ENCODE data around the gene MT1F. TPM values are rescaled to one million over a fixed set of nuclear protein-coding genes. Genes with fewer than 3 reads are reported as not detected.

The MT1F gene
- total RNA-seq, 1 experiment from 2014 or later: 27.3 TPM

GRCh38 chr16:56632848-56633365 is 24.9 kb upstream of the MT1F start:
- Histone ChIP-seq H3K79me2 (ENCODE audit: low read length) (no peaks in the 10 kb centered on the region), H3K4me1 (ENCODE audit: insufficient read depth, low read length) (no peaks in the 10 kb centered on the region; the same call in 1 of the 2 replicates), H3F3A (ENCODE audit: low read length, unreplicated experiment) (no peaks in the 10 kb centered on the region), H4K20me1 (ENCODE audit: low read length) (no peaks in the 10 kb centered on the region), H3K9me2 (replicated peaks; ENCODE audit: low read length) (no peaks in the 10 kb centered on the region), H3K9ac (ENCODE audit: low read length) (no peak overlapping the region; the same call in 1 of the 2 replicates), H3K4me3 (ENCODE audit: low read length) (peak overlapping the region; percentile 67), H3K4me2 (ENCODE audit: low read length) (peak overlapping the region; percentile 80), H3K36me3 (ENCODE audit: low read depth, low read length) (no peaks in the 10 kb centered on the region), H2AFZ (ENCODE audit: low read length) (no peak overlapping the region), H3K9me3 (ENCODE audit: low read length) (no peaks in the 10 kb centered on the region), H3K27ac (ENCODE audit: low read length) (no peak overlapping the region), H3K27me3 (ENCODE audit: low read length) (no peaks in the 10 kb centered on the region)
- TF ChIP-seq EZH2phosphoT487 (IDR thresholded peaks at IDR 0.05; ENCODE audit: borderline replicate concordance, low read length) (no peak), CTCF (conservative IDR thresholded peaks at IDR 0.05; ENCODE audit: low read depth, low read length) (no peak), EZH2 (IDR thresholded peaks at IDR 0.05; ENCODE audit: low read length, unreplicated experiment) (no peak)
- ChIA-PET POLR2A (ENCODE audit: unreplicated experiment) (no interaction called here), CTCF (no interaction called here)
- no peak for DNase-seq
- no peak for ATAC-seq
- TSS peak; percentile 48 for BruUV-seq (replicated peaks)
- intact Hi-C loops (cut with micrococcal nuclease): no loop called here

- Histone ChIP-seq H3K9me3 (ENCODE audit: low read length) (no peaks in the 10 kb centered on the region), H3K36me3 (ENCODE audit: low read depth, low read length) (no peaks in the 10 kb centered on the region), H3K27ac (ENCODE audit: low read length) (no peak overlapping the region), H3K4me3 (ENCODE audit: low read length) (no peak overlapping the region), H3K4me2 (ENCODE audit: low read length) (no peak overlapping the region), H4K20me1 (ENCODE audit: low read length) (no peaks in the 10 kb centered on the region), H3K4me1 (ENCODE audit: insufficient read depth, low read length) (no peaks in the 10 kb centered on the region; the same call in 1 of the 2 replicates), H3K9ac (ENCODE audit: low read length) (no peak overlapping the region), H3K9me2 (replicated peaks; ENCODE audit: low read length) (no peaks in the 10 kb centered on the region), H3K79me2 (ENCODE audit: low read length) (no peaks in the 10 kb centered on the region), H2AFZ (ENCODE audit: low read length) (no peak overlapping the region), H3K27me3 (ENCODE audit: low read length) (no peaks in the 10 kb centered on the region), H3F3A (ENCODE audit: low read length, unreplicated experiment) (no peaks in the 10 kb centered on the region)
- DNase-seq: no peak
- no peak for TF ChIP-seq EZH2 (IDR thresholded peaks at IDR 0.05; ENCODE audit: low read length, unreplicated experiment)
- intact Hi-C loops (cut with micrococcal nuclease): no loop called here
- POLR2A ChIA-PET (ENCODE audit: unreplicated experiment): no interaction called here
- CTCF ChIA-PET: no interaction called here
- no TSS peak for BruUV-seq (replicated peaks)
- no peak for ATAC-seq
Observed at GRCh38 chr16:56633535-56633934, 24.2 kb upstream of the MT1F start.

GRCh38 chr16:56634715-56635440 is 22.9 kb upstream of the MT1F start:
- CTCF ChIA-PET: no interaction called here
- Histone ChIP-seq H4K20me1 (ENCODE audit: low read length) (no peaks in the 10 kb centered on the region), H3K4me1 (ENCODE audit: insufficient read depth, low read length) (peaks cover 4% of the 10 kb centered on the region), H2AFZ (ENCODE audit: low read length) (no peak overlapping the region), H3F3A (ENCODE audit: low read length, unreplicated experiment) (no peaks in the 10 kb centered on the region), H3K9me3 (ENCODE audit: low read length) (no peaks in the 10 kb centered on the region), H3K36me3 (ENCODE audit: low read depth, low read length) (no peaks in the 10 kb centered on the region), H3K27ac (ENCODE audit: low read length) (no peak overlapping the region), H3K27me3 (ENCODE audit: low read length) (no peaks in the 10 kb centered on the region), H3K4me2 (ENCODE audit: low read length) (no peak overlapping the region), H3K9ac (ENCODE audit: low read length) (no peak overlapping the region), H3K4me3 (ENCODE audit: low read length) (no peak overlapping the region), H3K79me2 (ENCODE audit: low read length) (no peaks in the 10 kb centered on the region), H3K9me2 (replicated peaks; ENCODE audit: low read length) (no peaks in the 10 kb centered on the region)
- DNase-seq: no peak
- intact Hi-C loops (cut with micrococcal nuclease): no loop called here
- no peak for ATAC-seq
- POLR2A ChIA-PET (ENCODE audit: unreplicated experiment): no interaction called here
- TF ChIP-seq EZH2 (IDR thresholded peaks at IDR 0.05; ENCODE audit: low read length, unreplicated experiment) (no peak), CTCF (conservative IDR thresholded peaks at IDR 0.05; ENCODE audit: low read depth, low read length) (no peak), EZH2phosphoT487 (IDR thresholded peaks at IDR 0.05; ENCODE audit: borderline replicate concordance, low read length) (no peak)
- no TSS peak for BruUV-seq (replicated peaks)
